HG03558 (cell line): ENCODE results near the gene CPT1C.

Experiments used
- ATAC-seq: cut with Tn5 transposase; IDR thresholded peaks from one replicate; pipeline ENCODE4 v1.9.1; 2021; ENCODE audit warnings: moderate number of reproducible peaks; ENCODE audit not compliant: unreplicated experiment; ENCODE audit errors: extremely low read depth

Gene CPT1C

DNA sequence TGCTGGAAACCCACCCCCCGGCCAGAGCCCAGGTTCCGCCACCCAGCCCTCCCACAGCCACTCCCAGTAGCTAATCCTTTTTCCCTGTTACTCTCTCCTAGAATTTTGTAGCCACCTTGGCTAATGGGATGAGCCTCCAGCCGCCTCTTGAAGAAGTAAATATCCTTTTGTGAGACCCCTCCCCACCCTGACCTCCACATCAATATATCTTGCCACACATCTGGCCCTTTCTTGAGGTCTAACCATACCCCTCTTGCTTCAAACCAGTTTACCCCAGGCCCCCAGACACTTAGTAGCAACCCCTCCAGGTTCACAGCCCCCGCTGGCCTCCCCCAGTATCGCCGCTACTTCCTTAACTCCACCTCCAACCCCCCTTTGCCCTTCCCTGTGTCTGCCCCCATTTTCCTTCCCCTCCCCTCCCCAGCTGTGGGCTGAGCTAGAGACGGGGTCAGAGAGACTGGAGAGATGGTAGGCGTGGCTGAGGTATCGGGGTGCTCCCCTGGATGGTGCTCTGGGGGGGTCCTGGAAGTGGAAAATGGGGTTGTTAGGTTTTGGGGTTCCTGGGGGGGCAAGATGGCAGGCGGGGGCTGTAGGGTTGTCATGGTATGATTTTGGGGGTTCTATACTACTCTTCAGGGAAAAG is 11.0 kb upstream of the CPT1C start:
- no peak for ATAC-seq

DNA sequence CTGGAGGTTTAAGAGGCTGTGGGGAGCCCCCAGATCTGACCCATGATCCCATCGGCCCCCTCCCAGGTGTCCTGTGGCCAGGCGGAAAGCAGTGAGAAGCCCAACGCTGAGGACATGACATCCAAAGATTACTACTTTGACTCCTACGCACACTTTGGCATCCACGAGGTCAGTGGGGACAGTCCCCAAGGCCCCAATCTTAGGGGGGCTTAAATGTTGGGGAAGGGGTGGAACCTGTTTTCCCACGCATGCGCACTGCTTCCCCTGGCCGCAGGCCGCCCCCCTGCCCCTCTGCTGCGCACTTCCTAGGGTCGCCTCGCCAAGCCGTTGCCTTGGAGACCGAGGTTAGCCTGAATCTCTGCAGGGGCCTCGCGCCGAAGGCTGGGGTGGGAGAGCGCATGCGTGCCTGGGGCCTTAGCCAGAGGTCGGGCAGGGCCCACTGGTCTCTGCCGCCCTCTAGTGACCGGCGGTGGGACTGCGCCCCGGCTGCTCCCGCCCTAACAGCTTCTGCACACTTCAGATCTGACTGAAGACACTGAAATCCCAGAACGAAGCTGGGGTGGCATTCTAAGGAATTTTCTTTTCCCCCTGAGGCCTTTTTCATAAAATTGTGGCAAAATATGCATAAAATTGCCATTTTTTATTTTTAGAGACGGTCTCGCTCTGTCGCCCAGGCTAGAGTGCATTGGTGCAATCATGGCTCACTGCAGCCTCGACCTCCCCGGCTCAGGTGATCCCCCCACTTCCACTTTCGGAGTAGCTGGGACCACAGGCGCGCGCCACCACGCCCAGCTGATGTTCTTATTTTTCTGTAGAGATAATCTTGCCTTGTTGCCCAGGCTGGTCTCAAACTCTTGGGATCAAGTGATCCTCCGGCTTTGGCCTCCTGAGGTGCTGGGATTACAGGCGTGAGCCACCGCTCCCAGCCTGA is 10.2 kb upstream of the CPT1C start:
- ATAC-seq, result no peak

DNA sequence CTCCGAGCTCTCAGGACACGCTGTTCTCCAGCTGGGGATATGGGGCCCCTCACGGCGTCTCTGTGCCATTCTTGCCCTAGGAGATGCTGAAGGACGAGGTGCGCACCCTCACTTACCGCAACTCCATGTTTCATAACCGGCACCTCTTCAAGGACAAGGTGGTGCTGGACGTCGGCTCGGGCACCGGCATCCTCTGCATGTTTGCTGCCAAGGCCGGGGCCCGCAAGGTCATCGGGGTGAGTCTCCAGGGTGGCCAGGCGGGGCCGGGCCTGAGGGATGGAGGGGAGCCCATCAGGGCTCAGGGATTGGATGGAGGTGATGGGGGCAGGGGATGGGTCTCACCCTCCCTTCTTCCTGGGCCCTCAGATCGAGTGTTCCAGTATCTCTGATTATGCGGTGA is 9.1 kb upstream of the CPT1C start:
- no peak for ATAC-seq

DNA sequence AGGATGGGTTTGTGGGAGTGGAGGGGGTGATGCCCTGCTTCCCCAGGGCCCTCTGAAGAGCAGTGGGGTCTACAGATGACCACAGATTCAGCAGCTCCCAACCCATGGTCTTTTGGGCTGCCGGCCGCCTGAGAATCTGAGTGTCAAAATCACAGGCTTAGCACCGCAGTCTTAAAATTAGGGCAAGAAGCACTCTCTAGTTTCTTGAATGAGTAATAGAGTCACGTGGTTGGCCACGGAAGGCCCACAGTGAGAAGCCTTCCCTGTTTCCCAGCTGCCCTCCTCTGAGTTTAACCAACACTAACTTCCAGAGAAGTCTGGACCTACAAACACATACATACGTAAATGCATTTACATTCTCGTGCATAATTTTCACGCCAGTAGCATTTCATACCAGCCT is 8.6 kb upstream of the CPT1C start:
- ATAC-seq, result no peak

DNA sequence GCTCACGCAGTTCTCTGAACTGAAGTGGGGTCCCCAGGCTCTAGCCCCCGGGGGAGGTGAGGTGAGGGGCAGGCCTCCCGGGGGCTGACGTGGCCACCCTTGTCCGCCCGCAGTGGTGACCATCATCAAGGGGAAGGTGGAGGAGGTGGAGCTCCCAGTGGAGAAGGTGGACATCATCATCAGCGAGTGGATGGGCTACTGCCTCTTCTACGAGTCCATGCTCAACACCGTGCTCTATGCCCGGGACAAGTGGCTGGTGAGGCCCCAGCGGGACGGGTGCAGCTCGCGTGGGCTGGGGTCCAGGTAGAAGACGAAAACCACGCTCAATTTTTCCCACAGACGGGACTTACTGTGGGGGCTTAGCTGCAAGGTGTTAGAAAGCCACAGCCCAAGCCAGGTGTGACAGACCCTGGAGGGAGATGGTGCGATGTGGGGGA is 7.1 kb upstream of the CPT1C start:
- no peak for ATAC-seq

DNA sequence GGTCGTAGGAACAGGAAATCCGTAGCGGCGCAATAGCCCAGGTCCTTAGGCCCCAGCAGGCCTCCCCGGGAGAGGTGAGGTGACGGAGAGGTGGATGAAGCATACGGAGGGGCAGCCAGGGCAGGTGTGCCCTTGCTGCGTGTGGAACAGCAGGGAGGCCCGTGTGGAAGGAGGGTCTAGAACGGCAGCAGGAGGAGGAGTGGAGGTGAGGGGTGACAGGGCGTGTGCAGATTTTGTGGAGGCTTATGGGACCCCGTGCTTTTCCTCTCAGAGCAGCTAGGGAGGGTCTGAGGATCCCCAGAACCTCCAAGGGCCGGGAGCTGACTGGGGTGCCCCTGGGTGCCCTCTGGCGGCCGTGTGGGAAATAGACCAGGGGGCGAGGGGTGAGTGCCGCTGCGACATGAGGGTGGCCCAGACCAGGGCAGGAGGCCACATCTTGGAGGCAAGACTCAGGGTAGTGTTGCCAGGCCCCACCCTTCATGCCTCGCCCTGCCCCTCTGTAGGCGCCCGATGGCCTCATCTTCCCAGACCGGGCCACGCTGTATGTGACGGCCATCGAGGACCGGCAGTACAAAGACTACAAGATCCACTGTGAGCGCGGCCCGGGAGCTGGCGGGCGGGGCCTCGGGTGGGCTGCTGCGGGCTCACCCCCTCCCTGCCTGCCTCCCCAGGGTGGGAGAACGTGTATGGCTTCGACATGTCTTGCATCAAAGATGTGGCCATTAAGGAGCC is 6.5 kb upstream of the CPT1C start:
- ATAC-seq, result no peak

DNA sequence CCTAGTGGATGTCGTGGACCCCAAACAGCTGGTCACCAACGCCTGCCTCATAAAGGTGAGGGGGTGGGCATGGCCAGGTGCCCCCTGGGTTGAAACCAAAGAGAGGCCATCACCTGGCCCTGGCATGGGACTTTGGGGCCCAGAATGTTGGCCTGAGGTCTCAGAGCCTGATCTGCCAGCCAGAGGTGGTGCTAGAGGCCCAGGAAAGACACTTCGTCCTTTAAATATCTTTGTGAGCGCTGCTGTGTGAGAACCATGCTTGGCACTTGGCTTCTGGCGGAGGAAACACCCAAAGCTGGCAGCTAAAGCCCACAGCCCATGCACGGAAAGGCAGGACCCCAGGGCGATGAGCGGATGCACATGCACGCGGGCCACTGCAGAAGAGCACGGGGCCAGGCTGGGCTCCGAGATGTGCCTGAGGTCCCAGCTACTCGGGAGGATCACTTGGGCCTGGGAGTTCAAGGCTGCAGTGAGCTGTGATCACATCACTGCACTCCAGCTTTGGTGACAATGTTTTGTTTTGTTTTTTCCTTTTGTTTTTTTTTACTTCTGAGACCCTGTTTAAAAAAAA is 5.8 kb upstream of the CPT1C start:
- ATAC-seq, result no peak

DNA sequence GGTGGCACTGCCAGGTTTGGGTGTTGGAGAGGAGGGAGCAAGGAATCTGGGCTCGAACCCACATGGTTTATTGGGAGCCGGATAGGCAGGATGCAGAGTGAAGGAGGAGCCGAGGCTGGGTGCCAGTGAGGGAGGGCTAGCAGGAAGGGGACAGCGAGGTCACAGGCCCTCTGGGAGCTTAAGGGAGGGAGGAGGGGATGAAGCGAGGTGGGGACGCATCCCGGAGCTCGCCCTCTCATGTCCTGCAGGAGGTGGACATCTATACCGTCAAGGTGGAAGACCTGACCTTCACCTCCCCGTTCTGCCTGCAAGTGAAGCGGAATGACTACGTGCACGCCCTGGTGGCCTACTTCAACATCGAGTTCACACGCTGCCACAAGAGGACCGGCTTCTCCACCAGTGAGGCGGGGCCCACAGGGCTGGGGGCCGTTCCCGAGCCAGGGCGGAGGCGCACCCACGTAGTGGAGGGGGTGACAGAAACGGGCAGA is 5.0 kb upstream of the CPT1C start:
- no peak for ATAC-seq

DNA sequence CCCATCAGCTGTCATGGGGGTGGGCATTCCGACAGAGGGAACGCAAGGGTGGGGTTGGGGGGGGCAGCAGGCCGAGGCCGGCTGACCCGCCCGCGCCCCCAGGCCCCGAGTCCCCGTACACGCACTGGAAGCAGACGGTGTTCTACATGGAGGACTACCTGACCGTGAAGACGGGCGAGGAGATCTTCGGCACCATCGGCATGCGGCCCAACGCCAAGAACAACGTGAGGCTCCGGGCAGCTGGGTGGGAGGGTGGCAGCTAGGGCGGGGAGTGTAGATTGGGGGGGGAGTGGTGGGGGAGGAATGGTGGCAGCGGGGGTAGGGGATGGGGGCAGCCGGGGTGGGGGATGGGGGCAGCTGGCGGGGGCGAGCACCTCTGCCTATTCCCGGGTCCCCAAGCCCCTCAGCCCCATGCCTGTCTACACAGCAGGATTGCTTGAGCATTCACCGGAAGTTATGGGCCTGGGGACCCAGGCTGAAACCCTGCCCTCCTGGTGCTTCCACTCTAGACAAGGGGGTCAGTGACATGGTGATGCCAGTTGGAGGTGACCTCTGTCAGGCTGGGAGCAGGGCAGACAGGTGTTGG is 4.3 kb upstream of the CPT1C start:
- ATAC-seq, result no peak

DNA sequence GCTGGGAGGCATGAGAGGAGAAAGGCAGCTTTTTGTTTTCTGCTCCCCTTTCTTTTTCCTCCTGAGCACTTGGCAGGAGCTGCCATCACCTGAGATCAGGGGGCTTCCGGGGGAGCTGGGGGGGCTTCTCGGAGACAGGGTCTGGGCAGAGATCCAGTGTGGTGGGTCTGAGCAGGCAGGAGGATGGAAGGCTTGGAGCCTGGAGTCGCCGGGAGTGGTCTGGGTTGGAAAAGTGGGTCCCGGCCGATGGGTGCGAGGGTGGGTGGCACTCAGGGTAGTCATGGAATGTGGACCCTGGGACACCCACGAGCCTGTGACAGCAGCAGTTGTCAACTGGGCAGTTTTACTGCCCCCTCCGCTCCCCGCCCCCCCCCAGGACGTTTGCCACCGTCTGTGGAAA is 3.8 kb upstream of the CPT1C start:
- no peak for ATAC-seq

DNA sequence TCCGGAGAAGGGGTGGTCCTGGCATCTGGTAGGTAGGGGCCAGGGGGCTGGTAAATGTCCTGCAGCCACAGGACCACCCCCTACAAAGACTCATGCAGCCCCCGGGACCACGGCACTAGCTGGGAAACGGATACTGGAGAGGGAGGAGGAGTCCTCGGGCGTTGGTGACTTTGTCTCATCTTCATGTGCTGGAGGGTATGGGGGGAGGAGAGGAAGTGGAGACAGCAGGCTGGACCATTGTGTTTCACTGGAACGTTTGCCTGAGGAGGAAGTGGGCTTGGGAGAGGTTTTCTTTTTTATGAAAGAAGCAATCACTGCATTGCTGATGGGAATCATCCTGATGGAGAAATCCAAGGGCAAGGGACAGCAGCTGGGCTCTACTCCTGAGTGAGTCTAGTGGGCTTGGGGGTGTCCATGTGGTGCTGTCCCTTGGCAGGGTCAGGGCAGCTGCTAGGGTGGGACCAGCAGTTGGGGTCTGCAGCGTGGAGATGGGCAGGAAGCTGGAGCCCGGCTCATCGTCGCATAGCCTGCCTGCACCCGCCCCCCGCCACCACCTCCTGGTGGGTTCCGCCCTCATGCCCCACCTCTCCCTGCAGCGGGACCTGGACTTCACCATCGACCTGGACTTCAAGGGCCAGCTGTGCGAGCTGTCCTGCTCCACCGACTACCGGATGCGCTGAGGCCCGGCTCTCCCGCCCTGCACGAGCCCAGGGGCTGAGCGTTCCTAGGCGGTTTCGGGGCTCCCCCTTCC is 3.2 kb upstream of the CPT1C start:
- no peak for ATAC-seq

DNA sequence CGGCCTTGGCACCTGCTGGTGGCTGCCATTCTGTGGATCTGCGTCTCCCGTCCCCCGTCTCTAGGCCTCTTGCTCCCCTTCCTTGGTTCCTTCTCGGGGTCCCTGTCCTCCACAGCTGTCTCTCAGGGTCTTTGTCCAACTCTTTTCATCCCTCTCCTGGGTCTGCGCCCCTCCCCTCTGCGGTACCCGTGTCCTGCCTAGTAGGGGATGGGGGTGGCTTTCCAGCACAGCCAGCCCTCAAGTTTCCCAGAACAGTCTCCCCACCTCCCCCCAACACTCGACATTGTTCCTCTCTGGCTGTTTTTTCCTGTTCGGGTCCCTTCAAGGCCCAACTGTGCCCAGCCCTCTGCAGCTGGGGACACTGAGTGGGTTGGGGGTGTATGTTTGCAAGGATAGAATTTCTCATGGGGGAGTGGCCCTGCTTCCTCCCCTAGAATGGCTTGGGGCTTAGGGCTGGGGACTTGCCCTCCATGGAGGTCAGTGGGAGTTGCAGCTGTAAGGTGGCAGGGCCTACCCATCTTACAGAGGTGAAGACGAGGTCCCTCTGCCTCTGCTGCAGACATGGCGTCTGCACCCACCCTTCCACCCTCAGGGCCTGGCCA is 2.3 kb upstream of the CPT1C start:
- no peak for ATAC-seq

DNA sequence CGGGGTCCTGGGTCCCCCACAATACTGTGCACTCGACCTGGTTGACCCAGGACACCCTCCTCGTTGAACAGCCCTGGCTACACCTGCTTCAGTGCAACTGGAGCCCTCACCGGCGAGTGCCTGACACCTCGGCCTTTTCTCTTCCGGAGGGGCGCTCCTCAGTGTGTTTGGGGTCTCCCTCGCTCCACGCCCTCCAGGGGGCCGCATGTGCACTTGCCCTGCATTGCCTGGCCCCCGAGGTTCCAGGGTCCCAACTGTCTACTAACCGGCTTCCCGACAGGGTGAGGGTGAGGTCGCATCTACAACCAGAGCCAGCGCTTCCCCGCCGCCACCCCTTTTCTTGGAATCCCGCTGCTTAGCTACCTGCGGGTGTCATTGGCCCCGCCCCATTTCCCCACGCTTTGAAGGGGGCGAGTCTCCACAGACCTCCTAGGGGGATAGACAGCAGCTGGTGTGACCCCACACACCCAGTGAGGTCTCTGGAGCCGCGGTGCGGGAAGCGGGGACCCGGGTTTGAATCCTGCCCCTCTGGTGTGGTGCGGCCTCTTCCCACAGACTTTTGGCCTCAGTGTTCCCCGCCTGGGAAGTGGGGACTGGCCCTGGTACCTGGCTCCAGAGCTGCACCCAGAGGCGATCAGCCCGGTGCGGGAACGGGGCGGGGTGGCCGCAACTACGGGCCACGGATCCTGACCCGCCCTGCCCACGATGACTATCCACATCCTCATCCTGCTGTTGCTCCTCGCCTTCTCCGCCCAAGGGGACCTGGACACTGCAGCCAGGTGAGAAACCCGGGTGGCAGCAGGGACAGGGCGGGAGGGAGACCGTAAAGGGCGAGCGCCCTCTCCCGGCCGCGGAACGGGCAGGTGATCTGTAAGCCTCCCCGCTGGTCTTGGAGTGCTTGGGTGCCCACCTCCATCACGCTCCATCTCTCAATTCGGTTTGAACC is 1.5 kb upstream of the CPT1C start, which contains the start of gene ADM5:
TSS of gene ADM5 (plus strand) at position 462 of the 946 bp plus-strand sequence. CDS start at position 706, 244 bp downstream.
- ATAC-seq, result no peak

DNA sequence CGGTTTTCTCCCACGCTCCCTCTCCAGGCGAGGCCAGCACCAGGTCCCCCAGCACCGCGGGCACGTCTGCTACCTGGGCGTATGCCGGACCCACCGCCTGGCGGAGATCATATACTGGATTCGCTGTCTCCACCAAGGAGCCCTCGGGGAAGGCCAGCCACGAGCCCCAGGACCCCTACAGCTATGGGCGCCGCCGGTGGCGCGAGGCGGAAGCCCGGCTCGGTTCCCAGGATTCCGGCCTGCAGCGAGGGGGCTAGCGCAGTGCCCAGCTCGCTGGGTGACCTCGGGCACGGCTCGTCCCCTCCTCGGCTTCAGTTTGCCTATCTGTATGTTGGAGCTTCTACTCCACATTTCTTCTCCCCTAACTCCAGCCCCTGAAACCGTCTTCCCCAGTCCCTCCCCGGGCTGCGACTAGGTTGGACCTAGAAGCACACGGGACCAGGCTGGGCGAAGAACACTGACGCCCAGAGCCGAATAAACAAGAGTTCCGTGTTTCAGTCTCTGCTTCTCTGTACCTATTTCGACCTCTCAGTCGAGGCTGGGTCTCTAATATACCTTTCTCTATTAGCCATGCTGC is 749 bp upstream of the CPT1C start:
- ATAC-seq, result no peak

DNA sequence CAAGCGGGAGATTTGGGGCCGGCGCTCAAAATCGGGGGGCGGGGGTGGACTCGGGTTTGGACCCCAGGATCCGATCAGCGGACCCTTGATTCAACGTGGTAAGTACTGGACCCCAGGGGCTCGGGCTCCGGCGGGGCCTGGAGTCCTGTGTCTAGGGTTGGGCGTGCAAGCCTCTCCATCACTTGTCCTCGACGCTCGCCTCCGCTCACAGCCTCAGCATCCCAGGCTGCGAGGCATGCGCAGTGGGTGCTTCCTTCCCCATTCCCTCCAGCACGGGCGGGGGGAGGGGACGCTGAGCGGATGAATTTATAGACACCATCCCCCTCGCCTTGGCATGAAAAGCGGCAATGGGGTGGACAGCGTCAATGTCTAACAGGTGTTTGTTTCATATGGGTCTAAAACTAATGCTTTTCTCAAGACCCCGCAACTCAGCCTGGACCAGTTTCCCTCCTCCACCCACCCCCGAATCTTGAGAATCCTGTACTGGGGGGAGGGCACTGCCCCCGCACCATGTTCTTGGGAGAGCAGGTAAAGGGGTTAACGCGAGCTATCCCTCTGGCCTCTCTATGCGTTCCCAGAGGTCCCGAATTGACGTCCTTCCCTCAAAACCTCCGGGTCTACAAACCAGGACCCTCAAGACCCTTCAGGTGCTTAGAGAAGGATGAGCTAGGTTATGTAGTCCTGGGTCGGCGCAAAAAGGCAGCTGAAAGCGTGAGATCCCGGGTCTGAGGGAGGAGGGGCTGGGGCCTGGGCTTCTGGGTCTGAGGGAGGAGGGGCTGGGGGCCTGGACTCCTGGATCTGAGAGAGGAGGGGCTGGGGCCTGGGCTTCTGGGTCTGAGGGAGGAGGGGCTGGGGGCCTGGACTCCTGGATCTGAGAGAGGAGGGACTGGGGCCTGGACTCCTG is 579 bp downstream of the CPT1C start:
- ATAC-seq, result no peak

DNA sequence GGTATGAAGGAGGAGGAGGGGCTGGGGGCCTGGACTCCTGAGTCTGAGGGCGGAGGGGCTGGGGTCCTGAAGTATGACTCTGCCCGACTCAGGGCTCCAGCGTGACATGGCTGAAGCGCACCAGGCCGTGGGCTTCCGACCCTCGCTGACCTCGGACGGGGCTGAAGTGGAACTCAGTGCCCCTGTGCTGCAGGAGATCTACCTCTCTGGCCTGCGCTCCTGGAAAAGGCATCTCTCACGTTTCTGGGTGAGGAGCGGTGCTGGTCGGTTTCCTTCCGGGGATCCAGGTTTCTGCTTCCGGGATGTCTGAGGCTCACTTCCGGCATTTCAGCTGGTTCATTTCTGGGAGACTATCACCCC is 1.2 kb downstream of the CPT1C start:
- no peak for ATAC-seq

DNA sequence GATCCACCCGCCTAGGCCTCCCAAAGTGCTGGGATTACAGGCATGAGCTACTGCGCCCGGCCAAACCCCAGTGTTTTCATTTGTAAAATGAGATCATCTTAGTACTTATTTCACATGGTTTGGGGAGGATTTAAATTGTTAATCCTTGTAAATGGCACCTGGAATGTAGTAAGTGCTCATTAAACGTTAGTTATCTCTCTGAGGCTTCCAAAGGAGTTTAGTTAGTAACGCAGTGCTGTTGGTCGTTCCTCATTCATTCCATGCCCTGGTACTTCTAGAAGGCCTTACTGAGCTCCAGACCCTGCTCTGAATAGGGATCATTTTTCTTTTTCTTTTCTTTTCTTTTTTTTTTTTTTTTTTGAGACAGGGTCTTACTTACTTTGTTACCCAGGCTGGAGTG is 5.2 kb downstream of the CPT1C start:
- no peak for ATAC-seq
